GM10266 (cell line): ENCODE data around the gene FGD6.

Experiments
- DNase-seq: peaks from one replicate; pipeline ENCODE4 v3.0.0; 2012; ENCODE audit errors: extremely low spot score
- TF ChIP-seq, protein P1 (sequence below): IDR thresholded peaks from 2 replicates; pipeline ENCODE4 v1.5.1; 2012; ENCODE audit warnings: mild to moderate bottlenecking, low read depth; ENCODE audit not compliant: control insufficient read depth, insufficient read depth; ENCODE audit errors: missing control alignments

FGD6 gene

DNA sequence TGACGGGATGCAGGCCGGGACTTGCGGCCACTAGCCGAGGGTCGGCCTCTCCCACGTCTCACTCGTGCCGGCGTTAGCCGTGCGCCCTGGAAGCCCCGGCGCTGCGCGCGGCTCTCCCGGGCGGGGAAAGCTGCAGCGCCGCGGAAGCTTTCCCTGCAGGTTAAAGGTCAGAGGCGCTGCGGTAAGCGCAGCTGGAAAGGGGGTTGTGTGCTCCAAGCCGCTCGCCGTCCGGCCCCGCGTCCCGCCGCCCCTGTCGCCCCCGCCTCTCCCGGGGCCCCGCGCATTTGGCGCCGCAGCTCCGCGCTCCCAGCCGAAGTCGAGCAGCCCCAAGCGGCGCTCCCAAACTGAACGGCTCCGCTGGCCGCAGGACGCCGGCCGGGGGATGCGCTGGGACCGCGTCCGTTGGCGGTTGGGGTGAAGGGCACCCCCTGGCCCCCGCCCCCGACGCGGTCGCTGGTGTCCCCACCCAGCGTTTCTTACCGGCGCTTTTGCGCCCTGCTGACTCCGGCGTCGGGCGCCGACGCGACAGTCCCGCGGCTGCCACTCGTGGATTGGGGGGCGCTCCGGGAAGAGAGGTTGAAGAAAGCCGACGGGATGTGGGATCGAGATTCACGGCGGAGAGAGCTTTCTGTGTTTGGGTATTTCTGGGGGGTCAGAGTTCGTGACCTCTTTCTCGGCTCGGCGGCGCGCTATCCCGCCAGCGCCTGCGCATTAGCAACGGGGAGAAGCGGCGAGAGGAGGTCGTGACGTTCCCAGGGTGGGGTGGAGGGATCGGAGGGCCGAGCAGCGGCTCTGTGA, 144.2 kb downstream of the FGD6 start, which contains the start of gene NR2C1:
Gene NR2C1 (minus strand): TSS at position 719 of the 798 bp plus-strand sequence. CDS start 6,234 bp downstream, outside the sequence.
- peak; percentile 98 for DNase-seq
- TF ChIP-seq, protein P1, sequence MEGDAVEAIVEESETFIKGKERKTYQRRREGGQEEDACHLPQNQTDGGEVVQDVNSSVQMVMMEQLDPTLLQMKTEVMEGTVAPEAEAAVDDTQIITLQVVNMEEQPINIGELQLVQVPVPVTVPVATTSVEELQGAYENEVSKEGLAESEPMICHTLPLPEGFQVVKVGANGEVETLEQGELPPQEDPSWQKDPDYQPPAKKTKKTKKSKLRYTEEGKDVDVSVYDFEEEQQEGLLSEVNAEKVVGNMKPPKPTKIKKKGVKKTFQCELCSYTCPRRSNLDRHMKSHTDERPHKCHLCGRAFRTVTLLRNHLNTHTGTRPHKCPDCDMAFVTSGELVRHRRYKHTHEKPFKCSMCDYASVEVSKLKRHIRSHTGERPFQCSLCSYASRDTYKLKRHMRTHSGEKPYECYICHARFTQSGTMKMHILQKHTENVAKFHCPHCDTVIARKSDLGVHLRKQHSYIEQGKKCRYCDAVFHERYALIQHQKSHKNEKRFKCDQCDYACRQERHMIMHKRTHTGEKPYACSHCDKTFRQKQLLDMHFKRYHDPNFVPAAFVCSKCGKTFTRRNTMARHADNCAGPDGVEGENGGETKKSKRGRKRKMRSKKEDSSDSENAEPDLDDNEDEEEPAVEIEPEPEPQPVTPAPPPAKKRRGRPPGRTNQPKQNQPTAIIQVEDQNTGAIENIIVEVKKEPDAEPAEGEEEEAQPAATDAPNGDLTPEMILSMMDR, result no peak

DNA sequence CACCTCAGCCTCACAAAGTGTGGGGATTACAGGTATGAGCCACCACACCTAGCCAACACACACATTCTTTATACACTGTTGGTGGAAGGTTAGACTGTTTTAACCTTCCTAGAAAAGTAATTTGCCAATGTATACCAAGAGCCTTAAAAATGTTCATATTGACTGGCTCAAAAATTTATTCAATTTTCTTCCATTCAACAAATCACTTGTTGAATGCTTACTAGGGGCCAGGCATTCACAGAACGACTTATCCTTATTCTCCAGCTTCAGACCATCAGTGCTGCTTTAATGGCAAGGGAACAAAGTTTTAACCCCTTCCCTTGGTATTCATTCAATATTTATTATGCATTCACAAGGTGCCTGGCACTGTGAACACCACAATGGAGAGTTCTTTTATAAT, 146.9 kb downstream of the FGD6 start:
- TF ChIP-seq, protein P1, result no peak

DNA sequence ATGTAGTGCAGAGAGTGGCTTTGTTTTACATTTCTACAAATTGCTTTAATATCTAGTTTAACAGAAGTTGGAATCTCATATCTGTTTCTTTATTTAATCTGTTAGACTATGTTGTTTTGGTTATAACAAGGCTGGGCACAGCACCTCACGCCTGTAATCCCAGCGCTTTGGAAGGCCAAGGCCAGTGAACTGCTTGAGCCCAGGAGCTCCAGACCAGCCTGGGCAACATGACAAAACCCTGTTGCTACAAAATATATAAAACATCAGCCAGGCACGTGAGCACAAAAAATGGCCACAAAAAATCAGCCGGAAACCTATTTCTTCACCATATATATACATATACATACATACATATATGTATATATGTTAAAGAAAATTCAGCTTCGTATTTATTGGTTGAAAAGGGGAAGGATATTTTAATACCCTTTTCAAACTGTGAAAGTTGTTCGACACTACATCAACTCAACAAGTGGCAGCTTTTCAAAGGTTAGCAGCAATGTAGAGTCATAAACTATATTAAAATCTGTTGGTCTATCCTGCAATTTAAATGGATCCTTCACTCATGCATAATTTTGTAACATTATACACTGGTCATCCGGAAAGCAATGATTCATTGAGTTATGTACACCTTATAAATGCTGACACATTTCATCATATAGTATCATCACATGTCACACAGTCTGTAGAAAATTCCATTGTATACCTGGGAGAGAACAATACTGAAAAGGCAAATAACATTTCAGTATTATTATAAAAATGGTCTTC, 151.0 kb downstream of the FGD6 start:
- TF ChIP-seq, protein P1, result no peak
- no peak for DNase-seq

More for the DNA sequence above, 146.9 kb downstream of the FGD6 start:
- DNase-seq, result no peak

DNA sequence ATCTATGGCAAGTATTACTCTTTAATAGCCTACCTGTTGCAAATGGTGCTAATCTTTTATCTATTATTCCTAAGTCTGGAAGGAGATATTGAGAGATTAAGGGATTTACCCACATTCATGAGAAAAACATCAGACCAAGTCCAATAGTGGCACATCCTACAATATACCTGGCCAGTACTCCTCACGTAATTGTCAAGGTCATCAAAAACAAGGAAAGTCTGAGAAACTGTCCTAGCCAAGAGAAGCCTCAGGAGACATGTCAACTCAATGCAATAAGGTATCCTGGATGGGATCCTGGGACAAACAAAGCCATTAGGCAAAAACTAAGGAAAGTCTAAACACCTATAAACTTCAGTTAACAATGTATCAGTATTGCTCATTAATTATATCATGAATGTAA, 156.3 kb downstream of the FGD6 start:
- TF ChIP-seq, protein P1, result no peak
- no peak for DNase-seq

DNA sequence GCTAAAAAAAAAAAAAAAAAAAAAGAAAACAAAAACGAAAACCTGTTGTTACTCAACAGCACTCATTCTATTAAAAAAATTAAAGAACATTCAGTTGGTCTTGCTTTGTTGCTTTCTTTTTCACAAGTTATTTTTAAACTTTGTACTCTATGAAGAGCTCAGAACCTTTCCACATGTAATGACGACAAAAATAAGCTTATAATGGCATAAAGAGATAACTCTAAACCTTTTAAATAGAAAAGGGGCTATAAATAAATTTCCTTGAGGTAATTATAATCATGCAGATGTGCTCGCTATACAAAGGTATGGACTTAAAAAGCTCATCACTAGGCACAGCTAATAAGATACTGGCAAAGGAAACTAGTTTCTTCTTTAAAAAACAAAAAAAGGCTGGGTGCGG, 157.3 kb downstream of the FGD6 start:
- DNase-seq, result no peak
- TF ChIP-seq, protein P1, result no peak

DNA sequence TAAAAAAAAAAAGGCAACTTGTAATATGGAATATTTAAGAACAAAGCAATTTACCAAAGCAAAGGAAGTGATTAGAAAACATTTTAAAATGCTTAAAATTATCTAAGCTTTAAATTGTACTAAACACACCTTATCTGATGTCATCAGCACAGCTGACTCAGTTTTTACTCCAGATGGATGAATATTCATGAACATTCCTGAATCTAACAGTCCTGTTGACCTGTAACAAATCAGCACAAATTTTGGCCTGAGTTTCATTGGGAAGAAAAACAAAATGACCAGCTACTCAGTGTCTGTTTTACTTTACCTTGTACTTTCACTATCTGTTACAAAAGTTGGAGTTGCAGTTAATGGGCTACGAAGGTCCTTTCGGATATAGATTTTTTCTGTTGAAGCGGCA, 159.8 kb downstream of the FGD6 start:
- TF ChIP-seq, protein P1, result no peak
- DNase-seq, result no peak

DNA sequence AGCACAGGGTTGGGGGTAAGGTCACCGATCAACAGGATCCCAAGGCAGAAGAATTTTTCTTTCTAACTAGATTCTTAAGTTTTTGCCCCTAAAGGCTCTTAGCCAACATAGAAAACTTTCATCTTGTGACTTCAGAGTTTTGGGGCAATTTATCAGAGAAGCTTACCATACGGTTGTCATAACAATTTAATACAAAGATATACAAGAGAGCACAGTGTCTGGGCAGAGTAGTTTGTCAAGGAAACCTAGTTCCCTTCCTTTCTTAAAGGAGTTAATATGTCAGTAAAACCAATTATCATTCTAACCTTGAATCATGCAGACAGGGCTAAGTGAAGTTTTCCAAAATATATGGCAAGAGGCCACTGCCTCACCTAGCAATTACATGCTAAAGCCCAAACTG, 162.2 kb downstream of the FGD6 start:
- no peak for DNase-seq
- TF ChIP-seq, protein P1, result no peak
